SH-SY5Y (cell line): ENCODE data around the gene PPHLN1.

Source experiments
- GATA2 ChIP-seq: IDR thresholded peaks from 2 replicates; pipeline ENCODE4 v1.6.1; 2011; ENCODE audit warnings: mild to moderate bottlenecking, low read depth, low read length
- GATA3 ChIP-seq: IDR thresholded peaks from 2 replicates; pipeline ENCODE4 v1.6.1; 2011; ENCODE audit warnings: low read depth, mild to moderate bottlenecking, low read length, moderate library complexity

DNA sequence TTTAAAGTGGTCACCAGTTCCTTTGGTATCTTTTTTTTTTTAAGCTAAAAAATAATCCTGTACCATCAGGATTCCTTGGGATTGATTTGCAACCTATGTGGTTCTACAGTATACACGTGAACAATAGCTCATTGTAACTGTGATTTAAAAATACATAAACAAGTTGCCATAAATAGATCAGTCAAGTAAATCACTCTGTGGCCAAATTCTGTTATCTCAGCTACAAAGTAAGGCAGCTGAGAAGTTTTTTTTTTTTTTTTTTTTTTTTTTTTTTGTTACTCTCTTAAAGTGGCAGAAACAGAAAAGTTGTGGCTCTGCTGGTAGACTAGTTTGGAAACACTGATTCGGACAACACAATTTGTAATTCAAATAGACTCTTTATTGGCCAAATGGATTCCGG lies 159.0 kb downstream of the PPHLN1 start:
- TF ChIP-seq GATA2 (no peak), GATA3 (no peak)
